Coronary artery (tissue), 2 donors: Measurements from ENCODE around the gene SLC27A4.

Source experiments
- DNase-seq: peaks from one replicate; pipeline ENCODE4 v3.0.0-alpha.2; 2017; ENCODE audit warnings: low spot score
- H3K27ac ChIP-seq, 2 donors: fragments of 200-600 bp; sonication (generic); one replicate each; pipeline ENCODE4 v1.5.1; 2016 to 2019
- H3K4me3 ChIP-seq: fragments of 200-600 bp; sonication (generic); 2 replicates; pipeline ENCODE4 v1.5.1; 2016; ENCODE audit warnings: mild to moderate bottlenecking, moderate library complexity
- TF ChIP-seq, protein P1 (sequence below): fragments of 200-600 bp; sonication (generic); IDR thresholded peaks from one replicate; pipeline ENCODE4 v1.5.1; 2019; ENCODE audit warnings: antibody characterized with exemption

The SLC27A4 gene

DNA sequence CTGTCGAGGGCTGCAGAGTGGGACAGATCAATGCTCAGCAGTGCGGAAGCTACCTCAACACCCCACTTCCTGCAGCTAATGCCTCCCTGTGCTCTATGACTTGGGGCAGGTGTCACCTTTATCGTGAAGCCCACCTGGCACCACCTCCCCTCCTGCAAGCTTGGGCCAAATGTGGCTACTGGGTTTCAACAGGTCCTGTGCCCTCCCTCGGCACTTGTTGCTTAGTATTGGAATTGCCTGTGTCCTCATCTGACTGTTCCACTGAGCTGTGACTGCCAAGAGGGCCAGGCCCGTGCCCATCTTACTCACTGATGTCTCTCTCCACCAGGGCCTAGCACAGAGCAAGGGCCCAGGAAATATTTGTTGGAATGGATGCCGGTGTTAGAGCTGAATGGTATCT, 9.4 kb downstream of the SLC27A4 start:
- Histone ChIP-seq H3K27ac (no peak overlapping the region), H3K4me3 (no peak overlapping the region)
- DNase-seq, result no peak
- TF ChIP-seq, protein P1, sequence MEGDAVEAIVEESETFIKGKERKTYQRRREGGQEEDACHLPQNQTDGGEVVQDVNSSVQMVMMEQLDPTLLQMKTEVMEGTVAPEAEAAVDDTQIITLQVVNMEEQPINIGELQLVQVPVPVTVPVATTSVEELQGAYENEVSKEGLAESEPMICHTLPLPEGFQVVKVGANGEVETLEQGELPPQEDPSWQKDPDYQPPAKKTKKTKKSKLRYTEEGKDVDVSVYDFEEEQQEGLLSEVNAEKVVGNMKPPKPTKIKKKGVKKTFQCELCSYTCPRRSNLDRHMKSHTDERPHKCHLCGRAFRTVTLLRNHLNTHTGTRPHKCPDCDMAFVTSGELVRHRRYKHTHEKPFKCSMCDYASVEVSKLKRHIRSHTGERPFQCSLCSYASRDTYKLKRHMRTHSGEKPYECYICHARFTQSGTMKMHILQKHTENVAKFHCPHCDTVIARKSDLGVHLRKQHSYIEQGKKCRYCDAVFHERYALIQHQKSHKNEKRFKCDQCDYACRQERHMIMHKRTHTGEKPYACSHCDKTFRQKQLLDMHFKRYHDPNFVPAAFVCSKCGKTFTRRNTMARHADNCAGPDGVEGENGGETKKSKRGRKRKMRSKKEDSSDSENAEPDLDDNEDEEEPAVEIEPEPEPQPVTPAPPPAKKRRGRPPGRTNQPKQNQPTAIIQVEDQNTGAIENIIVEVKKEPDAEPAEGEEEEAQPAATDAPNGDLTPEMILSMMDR, result no peak

DNA sequence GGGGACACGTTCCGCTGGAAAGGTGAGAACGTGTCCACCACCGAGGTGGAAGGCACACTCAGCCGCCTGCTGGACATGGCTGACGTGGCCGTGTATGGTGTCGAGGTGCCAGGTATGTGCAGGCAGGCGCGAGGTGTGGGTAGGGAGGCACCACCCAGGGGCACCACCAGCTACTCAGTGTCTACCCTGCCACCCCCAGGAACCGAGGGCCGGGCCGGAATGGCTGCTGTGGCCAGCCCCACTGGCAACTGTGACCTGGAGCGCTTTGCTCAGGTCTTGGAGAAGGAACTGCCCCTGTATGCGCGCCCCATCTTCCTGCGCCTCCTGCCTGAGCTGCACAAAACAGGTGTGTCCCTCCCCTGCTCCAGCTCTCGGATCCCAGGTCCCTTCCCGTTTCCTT, 15.1 kb downstream of the SLC27A4 start:
- Histone ChIP-seq H3K27ac (no peak overlapping the region), H3K4me3 (no peak overlapping the region)
- no peak for DNase-seq
- TF ChIP-seq, protein P1, result no peak

DNA sequence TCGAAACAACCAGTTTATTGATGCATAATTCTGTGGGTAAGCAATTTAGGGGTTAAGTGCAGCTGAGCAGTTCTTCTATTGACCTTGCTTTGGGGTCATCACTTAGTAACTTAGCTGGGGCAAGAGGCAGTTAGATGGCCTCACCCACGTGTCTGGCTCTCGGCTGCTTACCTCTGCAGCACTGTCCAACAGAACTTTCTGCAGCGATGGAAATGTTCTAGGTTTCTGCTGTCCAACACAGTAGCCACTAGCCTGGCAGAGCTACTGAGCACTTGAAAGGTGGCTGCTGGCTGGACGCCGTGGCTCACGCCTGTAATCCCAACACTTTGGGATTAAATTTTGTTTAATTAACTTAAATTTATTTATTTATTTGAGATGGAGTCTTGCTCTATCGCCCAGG, 17.8 kb downstream of the SLC27A4 start:
- DNase-seq, result no peak
- TF ChIP-seq, protein P1, result no peak
- Histone ChIP-seq H3K4me3 (no peak overlapping the region), H3K27ac (no peak overlapping the region)

DNA sequence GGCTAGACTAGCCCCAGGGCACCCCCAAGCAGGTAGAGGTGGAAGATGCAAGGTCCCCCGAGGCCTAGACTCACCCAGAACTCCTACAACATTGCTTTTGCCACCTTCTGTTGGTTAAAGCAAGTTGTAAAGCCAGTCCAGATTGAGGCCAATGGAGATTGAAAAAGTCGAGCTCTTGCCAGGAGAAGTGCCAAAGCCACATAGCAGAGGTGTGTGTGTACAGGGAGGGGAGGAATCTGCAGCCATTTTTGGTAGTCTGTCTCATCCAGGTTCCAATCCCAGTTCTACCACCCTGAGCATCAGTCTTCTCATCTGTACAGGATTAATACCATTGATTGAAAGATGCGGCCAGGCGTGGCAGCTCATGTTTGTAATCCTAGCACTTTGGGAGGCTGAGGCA, 18.5 kb downstream of the SLC27A4 start:
- no peak for DNase-seq
- Histone ChIP-seq H3K27ac (no peak overlapping the region), H3K4me3 (no peak overlapping the region)
- TF ChIP-seq, protein P1, result no peak

DNA sequence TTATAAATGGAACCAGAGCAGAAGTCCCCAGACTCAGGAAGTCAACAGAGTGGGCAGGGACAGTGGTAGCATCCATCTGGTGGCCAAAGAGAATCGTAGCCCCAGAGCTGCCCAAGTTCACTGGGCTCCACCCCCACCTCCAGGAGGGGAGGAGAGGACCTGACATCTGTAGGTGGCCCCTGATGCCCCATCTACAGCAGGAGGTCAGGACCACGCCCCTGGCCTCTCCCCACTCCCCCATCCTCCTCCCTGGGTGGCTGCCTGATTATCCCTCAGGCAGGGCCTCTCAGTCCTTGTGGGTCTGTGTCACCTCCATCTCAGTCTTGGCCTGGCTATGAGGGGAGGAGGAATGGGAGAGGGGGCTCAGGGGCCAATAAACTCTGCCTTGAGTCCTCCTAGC, 20.5 kb downstream of the SLC27A4 start:
- TF ChIP-seq, protein P1, result no peak
- Histone ChIP-seq H3K4me3 (no peak overlapping the region), H3K27ac (peak overlapping the region in 1 of 2 donors; percentile 65)
- DNase-seq, result no peak

DNA sequence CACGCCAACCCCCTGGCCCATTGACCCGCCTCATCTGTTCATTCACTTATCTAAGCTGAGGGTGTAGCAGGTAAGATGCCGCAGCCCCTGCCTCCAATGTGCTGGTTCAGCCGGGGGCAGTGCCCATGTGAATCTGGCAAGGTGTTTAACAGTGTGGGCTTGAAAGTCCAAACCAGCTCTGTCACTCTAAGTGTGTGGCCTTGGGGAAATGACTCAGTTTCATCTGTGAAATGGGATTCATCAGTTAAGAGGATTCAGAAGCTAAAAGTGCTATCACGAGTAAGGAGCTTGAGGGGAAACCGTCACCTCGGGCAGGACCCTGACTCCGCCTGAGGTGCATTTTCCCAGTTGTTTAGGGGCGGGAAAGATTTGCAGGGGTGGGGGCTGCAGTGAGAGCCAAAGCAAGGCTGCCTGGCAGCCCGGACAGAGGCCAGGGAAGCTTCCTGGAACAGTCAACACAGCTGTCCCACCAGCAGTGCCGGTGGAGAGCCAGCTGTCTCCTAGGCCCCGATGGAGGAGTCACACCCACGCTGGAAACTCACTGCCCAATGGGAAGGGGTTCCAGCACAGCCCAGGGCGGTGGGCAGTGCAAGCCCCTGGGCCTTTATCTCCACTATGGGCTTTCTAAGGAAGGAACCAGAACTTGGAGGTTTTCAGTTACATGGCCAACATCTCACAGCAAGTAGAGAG, 21.1 kb downstream of the SLC27A4 start:
- no peak for DNase-seq
- Histone ChIP-seq H3K4me3 (peak overlapping the region; percentile 69), H3K27ac (peak overlapping the region; percentile 28 to 65)
- TF ChIP-seq, protein P1, result no peak

DNA sequence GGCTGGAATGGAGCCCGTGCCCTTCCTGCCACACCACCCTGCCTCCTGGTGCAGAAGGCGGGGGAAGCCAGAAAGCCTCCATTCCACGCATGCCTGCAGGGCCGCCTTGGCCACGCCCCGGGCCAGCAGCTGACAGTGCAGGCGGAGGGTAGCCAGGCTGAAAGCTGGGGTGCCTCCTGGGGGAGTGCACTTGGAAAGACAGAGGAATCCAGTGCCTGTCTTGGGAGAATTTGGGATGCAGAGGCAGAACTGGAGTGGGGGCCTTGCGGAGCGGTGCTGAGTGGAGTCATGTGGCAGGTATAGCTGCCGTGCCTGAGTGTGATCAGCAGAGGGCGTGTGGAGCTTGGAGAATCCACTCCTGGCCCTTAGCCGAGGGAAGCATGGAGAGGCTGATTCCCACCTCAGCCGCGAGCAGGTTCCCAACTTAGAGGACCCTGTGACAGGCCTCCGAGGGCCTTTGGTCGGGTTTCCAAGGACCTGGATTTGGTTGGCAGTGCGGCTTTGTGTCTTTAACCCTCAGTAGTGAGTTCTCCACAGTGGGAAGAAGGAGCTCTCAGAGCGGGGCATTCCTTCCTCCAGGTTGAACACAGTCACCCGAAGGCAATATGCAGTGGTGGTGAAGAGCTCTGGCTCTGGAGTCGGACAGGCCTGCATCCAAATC, 21.8 kb downstream of the SLC27A4 start:
- DNase-seq, result peak; percentile 91
- TF ChIP-seq, protein P1, result peak; percentile 72
- peak overlapping the region; percentile 28 to 65 for H3K27ac ChIP-seq
- peak overlapping the region; percentile 69 for H3K4me3 ChIP-seq
